Colonic mucosa (tissue), 4 donors: Measurements from ENCODE around the gene STAT4. TPM values are rescaled to one million over a fixed set of nuclear protein-coding genes. Genes with fewer than 3 reads are reported as not detected.
A peak's percentile ranks its signal among the peaks of the same experiment; 100 is the strongest.
"Not testable (repeated sequence)": the region's sequence is repeated elsewhere in the genome, so short reads cannot be mapped to it uniquely, and the experiment has no call there.

Experiments used
- DNase-seq: peaks from one replicate; pipeline ENCODE4 v3.0.0-alpha.2; 2020
- H3K27ac ChIP-seq: fragments of 200-600 bp; one replicate; pipeline ENCODE4 v1.8.0; 2021
- H3K27me3 ChIP-seq: fragments of 200-600 bp; one replicate; pipeline ENCODE4 v1.8.0; 2021
- H3K36me3 ChIP-seq: fragments of 200-600 bp; one replicate; pipeline ENCODE4 v1.8.0; 2021
- H3K4me1 ChIP-seq: fragments of 200-600 bp; one replicate; pipeline ENCODE4 v1.8.0; 2021; ENCODE audit warnings: mild to moderate bottlenecking
- H3K4me3 ChIP-seq: fragments of 200-600 bp; one replicate; pipeline ENCODE4 v1.8.0; 2021
- H3K9ac ChIP-seq, 2 donors: one replicate each; pipeline ENCODE4 v1.7.0; 2013; ENCODE audit warnings: control low read depth in 2 of 2, low read depth in 2 of 2, low read length in 2 of 2
- H3K9me3 ChIP-seq: fragments of 200-600 bp; one replicate; pipeline ENCODE4 v1.8.0; 2021
- CTCF ChIP-seq: fragments of 200-600 bp; IDR thresholded peaks from one replicate; pipeline ENCODE4 v1.8.0; 2022; ENCODE audit warnings: antibody characterized with exemption, mild to moderate bottlenecking
- intact Hi-C: fragments of 100-400 bp; cut with DNase I; formaldehyde crosslinking; loops from one replicate; pipeline ENCODE4 v1.14.1; 2022
- total RNA-seq, 2 donors: library from RNA; stranded (reverse); fragmentation: NEBNext Ultra II Directional in 1 of 2; extraction: Animal tissue kit (Norgen Biotek cat#: 25700) in 1 of 2; gene quantifications; one replicate each; pipeline ENCODE4 v1.2.1, GENCODE V29; 2021
- donor health status: healthy.
- donor health status: DM: no; HTN: no; CAD: no.
- donor health status: DM: no; HTN: no; CAD: no.

STAT4 gene
- total RNA-seq, 2 donors from 2014 or later = 2.0 to 2.1 TPM

DNA sequence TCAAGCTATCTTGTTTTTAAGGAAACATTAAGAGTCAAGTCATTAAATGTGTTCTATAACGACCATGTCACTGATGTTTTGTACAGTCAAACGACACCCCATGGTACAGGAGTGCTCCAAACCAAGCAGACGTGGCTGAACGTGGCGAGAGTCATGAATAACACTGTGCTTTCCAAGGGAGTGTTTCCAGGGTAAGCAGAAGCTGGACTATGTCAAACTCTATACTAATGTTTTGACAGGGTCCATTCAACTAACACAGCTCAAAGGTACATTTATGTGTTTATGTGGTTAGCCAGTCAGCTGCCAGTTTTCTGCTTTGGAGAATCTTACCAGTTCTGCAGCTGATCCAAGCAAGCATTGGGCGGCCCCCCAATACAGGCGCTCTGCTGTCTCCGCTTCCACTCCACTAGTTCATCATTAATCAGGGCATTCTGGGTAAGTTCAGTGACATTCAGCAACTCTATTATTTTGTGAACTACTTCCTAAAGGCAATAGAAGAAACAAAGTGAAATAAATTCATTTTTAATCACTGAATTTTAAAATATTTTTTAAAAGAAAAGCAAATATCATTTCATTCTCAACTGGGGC, 153.2 kb downstream of the STAT4 start:
- intact Hi-C loops = no loop called here
- DNase-seq = no peak
- H3K4me1 ChIP-seq = no peaks in the 10 kb centered on the region
- no peak overlapping the region for H3K4me3 ChIP-seq
- TF ChIP-seq CTCF = no peak
- H3K9me3 ChIP-seq = no peaks in the 10 kb centered on the region
- no peak overlapping the region for H3K9ac ChIP-seq
- H3K27ac ChIP-seq = no peak overlapping the region
- H3K36me3 ChIP-seq = peaks cover 50% of the 10 kb centered on the region
- H3K27me3 ChIP-seq = no peaks in the 10 kb centered on the region

GRCh38 chr2:190996947-190997346, 153.8 kb downstream of the STAT4 start:
- Histone ChIP-seq H3K27ac (no peak overlapping the region), H3K9me3 (no peaks in the 10 kb centered on the region), H3K27me3 (no peaks in the 10 kb centered on the region), H3K36me3 (peaks cover 50% of the 10 kb centered on the region), H3K4me1 (no peaks in the 10 kb centered on the region), H3K4me3 (no peak overlapping the region), H3K9ac (no peak overlapping the region)
- no peak for TF ChIP-seq CTCF
- intact Hi-C loops = no loop called here
- DNase-seq = no peak

GRCh38 chr2:190996338-190996946, 154.4 kb downstream of the STAT4 start:
- Histone ChIP-seq H3K4me1 (no peaks in the 10 kb centered on the region), H3K4me3 (no peak overlapping the region), H3K36me3 (peaks cover 50% of the 10 kb centered on the region), H3K27ac (no peak overlapping the region), H3K9ac (no peak overlapping the region), H3K9me3 (no peaks in the 10 kb centered on the region), H3K27me3 (no peaks in the 10 kb centered on the region)
- intact Hi-C loops = no loop called here
- TF ChIP-seq CTCF = peak; percentile 52
- DNase-seq = no peak

DNA sequence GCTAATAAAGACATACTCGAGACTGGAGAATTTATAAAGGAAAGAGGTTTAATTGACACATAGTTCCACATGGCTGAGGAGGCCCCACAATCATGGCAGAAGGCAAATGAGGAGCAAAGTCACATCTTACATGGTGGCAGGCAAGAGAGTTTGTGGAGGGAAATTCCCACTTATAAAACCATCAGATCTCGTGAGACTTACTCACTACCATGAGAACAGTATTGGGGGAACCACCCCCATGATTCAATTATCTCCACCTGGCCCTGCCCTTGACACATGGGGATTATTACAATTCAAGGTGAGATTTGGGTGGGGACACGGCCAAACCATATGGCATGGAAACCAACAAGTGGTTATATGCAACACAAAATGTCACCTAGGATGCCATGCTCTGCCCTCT, 155.5 kb downstream of the STAT4 start:
- intact Hi-C loops, H3K27me3 ChIP-seq, H3K4me1 ChIP-seq, H3K9ac ChIP-seq, H3K27ac ChIP-seq, H3K4me3 ChIP-seq, DNase-seq, H3K9me3 ChIP-seq: not testable (repeated sequence)
- peaks cover 55% of the 10 kb centered on the region for H3K36me3 ChIP-seq

- no peaks in the 10 kb centered on the region for H3K4me1 ChIP-seq
- no peak overlapping the region for H3K27ac ChIP-seq
- H3K9ac ChIP-seq = no peak overlapping the region
- TF ChIP-seq CTCF = no peak
- H3K27me3 ChIP-seq = no peaks in the 10 kb centered on the region
- H3K4me3 ChIP-seq = no peak overlapping the region
- H3K36me3 ChIP-seq = peaks cover 55% of the 10 kb centered on the region
- intact Hi-C loops = no loop called here
- H3K9me3 ChIP-seq = no peaks in the 10 kb centered on the region
- DNase-seq = no peak
Observed at GRCh38 chr2:190994148-190994547, 156.6 kb downstream of the STAT4 start.

GRCh38 chr2:190993292-190993643, 157.5 kb downstream of the STAT4 start:
- no peak for TF ChIP-seq CTCF
- Histone ChIP-seq H3K36me3 (peaks cover 50% of the 10 kb centered on the region), H3K4me3 (no peak overlapping the region), H3K27ac (no peak overlapping the region), H3K9me3 (no peaks in the 10 kb centered on the region), H3K27me3 (no peaks in the 10 kb centered on the region), H3K4me1 (no peaks in the 10 kb centered on the region), H3K9ac (no peak overlapping the region)
- DNase-seq = no peak
- intact Hi-C loops = no loop called here
